Measurements from ENCODE around the gene SUSD4.

SUSD4 gene

DNA sequence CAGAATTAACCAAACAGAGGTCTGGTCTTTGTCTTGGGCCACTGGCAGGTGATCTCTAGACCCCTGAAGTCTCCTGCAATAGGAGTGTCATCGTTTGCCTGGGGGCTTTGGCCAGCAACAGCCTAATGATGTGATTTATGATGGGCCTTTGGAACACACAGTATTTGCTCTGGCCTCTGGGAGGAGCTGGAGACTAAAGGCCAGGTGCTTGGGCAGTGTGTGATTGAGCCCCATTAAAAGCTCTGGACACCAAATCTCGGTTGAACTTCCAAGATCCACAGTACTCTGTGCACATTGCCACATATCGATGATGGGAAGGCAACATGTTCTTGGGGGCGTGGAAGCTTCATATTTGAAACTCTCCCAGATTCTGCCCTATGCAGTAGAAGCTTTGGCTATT is 188.9 kb downstream of the SUSD4 start:
- TF ChIP-seq NFIC (IDR thresholded peaks at IDR 0.05) (no peak), TCF12 (IDR thresholded peaks at IDR 0.05; ENCODE audit: low read depth) (no peak), EGR1 (IDR thresholded peaks at IDR 0.05) (no peak), RAD21 (IDR thresholded peaks at IDR 0.05; ENCODE audit: low read depth) (peak; percentile 56), ZBTB7A (IDR thresholded peaks at IDR 0.05; ENCODE audit: low read depth) (no peak), TAF1 (IDR thresholded peaks at IDR 0.05; ENCODE audit: low read depth) (no peak), CREB1 (IDR thresholded peaks at IDR 0.05; ENCODE audit: low read depth) (no peak)
- TF ChIP-seq, protein P1, sequence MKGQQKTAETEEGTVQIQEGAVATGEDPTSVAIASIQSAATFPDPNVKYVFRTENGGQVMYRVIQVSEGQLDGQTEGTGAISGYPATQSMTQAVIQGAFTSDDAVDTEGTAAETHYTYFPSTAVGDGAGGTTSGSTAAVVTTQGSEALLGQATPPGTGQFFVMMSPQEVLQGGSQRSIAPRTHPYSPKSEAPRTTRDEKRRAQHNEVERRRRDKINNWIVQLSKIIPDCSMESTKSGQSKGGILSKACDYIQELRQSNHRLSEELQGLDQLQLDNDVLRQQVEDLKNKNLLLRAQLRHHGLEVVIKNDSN (IDR thresholded peaks at IDR 0.05): no peak

Measured in Ishikawa (cell line).